Stromal cell of bone marrow (primary cell): ENCODE results near the gene HMCES.
A peak's percentile ranks its signal among the peaks of the same experiment; 100 is the strongest.
"Not testable (repeated sequence)": the region's sequence is repeated elsewhere in the genome, so short reads cannot be mapped to it uniquely, and the experiment has no call there.

Experiments
- DNase-seq: peaks from one replicate; pipeline ENCODE4 v3.0.0-alpha.2; 2012; ENCODE audit warnings: low read depth

The HMCES gene

GRCh38 chr3:129320825-129321487 lies 42.3 kb downstream of the HMCES start:
- no peak for DNase-seq

GRCh38 chr3:129321887-129322286 lies 43.2 kb downstream of the HMCES start:
- DNase-seq: no peak

DNA sequence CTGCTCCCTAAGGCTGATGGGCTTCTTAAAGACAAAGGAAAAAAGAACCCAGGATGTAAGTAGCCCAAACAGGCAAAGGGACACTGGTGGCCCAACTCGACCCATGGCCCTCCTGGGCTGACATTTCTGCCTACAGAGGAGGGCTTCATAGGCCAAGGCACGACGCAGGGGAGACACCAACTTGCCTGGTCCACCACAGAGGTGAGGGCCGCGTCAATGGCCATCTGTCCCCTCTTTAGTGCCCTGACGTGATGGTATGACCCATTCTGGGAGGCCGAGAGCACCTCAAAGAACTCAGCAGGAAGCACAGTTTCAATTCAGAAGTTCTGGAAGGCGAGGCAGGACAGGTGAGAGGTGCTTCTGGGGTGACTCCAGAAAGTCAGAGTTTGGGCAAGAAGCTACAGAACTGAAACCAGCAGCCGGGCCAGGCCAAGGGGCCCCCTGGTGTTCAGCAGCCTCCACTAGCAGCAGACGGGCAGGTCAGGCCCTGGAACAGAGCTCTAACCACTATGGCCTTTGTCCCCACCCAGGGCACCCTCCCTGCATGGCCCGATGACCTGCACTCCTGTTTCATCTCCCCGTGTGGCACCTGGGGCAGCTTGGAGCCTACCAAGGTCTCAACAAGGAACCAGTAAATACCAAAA lies 45.1 kb downstream of the HMCES start:
- DNase-seq: no peak

- no peak for DNase-seq
These were observed 46.2 kb downstream of the HMCES start for GRCh38 chr3:129324855-129325254.

GRCh38 chr3:129325383-129325782 lies 46.7 kb downstream of the HMCES start:
- no peak for DNase-seq

DNA sequence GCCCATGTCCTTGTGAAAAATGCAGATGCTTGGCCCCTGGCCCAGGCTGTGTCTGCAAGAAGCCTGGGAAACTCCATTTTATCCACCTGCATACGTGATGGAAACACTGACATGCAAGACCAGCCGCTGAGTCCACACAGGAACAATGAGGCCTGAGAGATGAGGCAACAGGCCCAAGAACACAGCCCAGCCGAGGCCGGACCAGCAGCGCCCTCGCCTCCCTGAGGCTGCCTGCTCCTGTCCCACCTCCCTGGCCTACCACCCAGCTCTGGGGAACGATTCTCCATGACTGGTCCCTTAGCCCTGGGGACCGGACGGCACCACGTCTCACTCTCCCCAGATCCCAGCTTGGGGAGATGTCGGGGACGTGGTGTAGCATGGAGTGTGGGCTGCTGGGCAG lies 47.5 kb downstream of the HMCES start:
- no peak for DNase-seq

DNA sequence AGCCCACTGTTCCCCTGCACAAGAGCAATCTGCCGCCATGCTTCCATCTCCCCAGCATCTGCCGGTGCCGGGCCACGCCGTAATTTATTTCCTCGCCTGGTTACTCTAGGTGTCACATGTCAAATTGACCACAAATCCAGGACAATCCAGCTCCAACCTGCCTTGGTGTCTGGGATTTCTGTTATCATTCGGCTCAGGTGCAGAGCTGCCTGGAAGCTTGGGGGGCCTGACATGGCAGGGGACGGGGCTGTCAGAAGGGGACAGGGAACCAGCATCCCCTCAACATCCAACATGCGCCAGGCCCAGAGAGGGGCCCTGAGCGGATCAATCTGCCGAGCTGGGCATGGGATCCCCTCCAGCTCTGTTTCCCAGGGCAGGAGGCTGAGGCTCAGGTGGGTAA lies 47.9 kb downstream of the HMCES start:
- no peak for DNase-seq

- no peak for DNase-seq
These were observed 48.8 kb downstream of the HMCES start for GRCh38 chr3:129327510-129327909.

DNA sequence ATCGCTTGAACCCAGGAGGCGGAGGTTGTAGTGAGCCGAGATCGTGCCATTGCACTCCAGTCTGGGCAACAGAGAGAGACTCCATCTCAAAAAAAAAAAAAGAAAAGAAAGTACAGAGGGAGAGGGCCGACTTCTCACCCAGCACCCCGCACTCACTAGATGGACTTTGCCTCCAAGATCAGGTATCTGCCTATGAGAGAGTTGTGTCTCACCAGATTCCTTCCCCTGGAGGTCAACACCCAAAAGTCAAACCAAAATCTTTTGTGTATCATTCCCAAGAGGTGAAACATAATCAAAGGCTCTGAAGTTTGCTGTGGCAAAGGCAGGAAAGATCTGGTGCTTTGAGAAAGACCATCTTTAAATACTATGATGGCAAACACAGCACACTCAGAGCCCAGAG lies 51.2 kb downstream of the HMCES start:
- no peak for DNase-seq

GRCh38 chr3:129330409-129330808 lies 51.7 kb downstream of the HMCES start:
- DNase-seq: no peak

DNA sequence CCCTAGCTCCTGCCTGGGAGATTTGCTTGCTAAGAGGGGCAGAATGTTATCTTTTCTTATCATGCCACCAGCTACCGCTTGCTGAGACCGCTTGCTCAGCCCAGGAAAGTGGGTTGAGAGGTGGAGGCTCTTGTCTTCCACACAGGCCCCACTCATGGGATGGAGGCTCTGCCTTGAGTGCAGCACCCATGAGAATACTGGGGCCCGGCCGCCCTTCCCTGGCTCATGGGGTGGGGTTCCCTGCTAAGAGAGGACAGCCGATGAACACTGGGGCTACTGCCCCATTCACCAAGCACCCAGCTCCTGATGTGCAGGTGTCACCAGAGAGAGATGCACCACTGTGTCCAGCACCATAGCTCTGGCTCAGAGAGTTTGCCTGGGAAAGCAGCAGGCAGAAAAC lies 55.2 kb downstream of the HMCES start:
- DNase-seq: no peak

DNA sequence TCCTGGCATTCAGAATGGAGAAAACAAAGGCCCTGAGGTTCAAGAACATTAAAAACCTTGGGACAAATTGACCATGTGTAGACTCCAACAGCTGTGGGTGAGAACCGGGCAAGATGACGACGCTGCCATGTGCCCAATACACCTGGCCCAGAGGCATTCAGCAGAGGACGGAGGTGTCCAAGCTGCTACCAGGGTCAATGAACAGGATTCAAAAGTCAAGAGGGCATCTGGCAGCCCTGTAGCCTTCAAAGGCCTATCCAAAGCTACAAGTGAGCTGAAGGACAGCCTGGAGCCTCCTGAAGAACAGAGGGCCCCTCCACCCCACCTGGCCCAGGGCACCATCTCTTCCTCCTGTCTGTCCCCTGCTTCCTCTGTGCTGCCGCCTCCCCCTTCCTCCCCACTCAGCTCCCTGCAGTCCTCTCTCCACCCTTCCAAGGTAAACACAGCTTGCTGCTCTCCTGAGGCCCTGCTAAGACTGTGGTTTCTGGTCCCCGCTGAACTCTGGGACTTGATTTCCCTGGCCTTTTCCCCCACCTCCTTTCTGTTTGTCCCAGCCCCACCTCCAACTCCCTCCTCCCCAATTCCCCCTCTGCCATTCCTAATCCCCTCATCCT lies 57.5 kb downstream of the HMCES start:
- DNase-seq: no peak

DNA sequence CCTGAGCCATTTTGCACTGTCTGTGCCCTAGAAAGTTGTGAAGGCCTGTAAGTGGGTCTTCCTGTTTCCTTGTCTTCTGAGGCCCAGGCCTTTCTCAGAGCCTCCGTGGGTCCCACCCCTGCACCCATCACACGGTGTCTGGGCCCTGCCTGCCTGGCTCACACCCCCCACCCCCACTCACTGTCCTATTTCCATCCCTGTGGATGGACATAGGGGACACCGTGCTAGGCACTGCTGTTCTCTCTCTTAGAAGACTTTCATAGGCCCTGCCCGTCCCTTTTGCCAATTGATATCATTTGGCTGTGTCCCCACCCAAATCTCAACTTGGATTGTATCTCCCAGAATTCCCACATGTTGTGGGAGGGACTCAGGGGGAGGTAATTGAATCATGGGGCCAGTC lies 59.0 kb downstream of the HMCES start:
- not testable (repeated sequence) for DNase-seq

DNA sequence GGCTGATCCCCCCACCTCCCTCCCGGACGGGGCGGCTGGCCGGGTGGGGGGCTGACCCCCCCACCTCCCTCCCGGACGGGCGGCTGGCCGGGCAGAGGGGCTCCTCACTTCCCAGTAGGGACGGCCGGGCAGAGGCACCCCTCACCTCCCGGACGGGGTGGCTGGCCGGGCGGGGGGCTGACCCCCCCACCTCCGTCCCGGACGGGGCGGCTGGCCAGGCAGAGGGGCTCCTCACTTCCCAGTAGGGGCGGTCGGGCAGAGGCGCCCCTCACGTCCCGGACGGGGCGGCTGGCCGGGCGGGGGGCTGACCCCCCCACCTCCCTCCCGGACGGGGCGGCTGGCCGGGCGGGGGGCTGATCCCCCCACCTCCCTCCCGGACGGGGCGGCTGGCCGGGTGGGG lies 60.5 kb downstream of the HMCES start:
- DNase-seq: not testable (repeated sequence)

- not testable (repeated sequence) for DNase-seq
These were observed 61.2 kb downstream of the HMCES start for GRCh38 chr3:129339833-129340232.

GRCh38 chr3:129341331-129342141 lies 62.9 kb downstream of the HMCES start:
- no peak for DNase-seq

GRCh38 chr3:129343643-129344360 lies 65.1 kb downstream of the HMCES start:
- DNase-seq: no peak

- DNase-seq: no peak
These were observed 66.0 kb downstream of the HMCES start for GRCh38 chr3:129344540-129345220.

DNA sequence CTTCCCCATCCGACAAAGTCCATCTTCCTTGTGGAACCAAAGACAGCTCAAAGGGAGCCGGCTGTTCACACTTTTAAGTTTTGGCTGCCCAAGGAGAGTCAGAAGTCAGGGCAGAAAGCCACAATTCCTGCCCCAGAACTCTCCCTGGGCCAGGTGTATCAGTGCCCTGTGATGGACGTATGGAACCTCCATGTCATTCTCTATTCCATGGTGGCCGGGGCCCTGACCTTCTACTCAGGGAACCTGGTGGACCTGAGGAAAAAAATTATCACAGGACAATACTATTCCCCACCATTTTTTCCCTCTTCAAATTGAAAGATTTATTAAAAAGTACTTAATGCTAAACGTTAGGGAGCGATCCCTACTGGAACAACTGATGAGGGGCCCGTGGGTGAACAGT lies 66.6 kb downstream of the HMCES start:
- DNase-seq: no peak

DNA sequence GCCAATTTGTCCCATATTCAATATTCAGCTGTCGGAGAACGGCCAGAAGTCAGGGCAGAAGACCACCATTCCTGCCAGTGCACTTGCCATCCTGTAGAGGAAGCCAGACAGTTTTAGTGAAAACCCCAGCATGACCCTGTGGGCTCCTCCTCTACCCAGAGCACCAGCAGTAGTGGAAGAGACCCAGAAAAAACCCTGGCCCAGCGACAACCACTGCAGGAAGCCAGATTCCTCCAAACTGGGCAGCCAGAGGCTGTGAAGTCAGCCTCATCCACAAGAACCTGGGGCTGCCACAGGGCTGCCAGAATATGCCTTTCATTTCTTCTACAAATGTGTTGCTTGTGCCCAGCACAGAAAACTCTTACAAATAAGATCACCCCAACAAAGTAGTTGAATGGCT lies 67.3 kb downstream of the HMCES start:
- DNase-seq: peak; percentile 21

- no peak for DNase-seq
These were observed 68.2 kb downstream of the HMCES start for GRCh38 chr3:129346695-129347457.
